Gastrocnemius medialis (tissue), 4 donors: Measurements from ENCODE around the gene DYNLT2B.

Experiments
- CTCF ChIP-seq, 5 experiments: fragments of 450-650 bp in 3 of 5; fragments of 200-600 bp in 2 of 5; sonication (generic) in 2 of 5; IDR thresholded peaks in 4 of 5; conservative IDR thresholded peaks in 1 of 5; 1 replicate in 4 of 5; 2 replicates in 1 of 5; pipeline ENCODE4 v1.5.1; 2016 to 2019; ENCODE audit warnings: antibody characterized with exemption in 5 of 5, mild to moderate bottlenecking in 3 of 5, moderate library complexity in 3 of 5
- POLR2A ChIP-seq, 2 donors: fragments of 450-650 bp; IDR thresholded peaks; one replicate each; pipeline ENCODE4 v1.6.1; 2017; ENCODE audit warnings: antibody characterized with exemption in 2 of 2, mild to moderate bottlenecking in 2 of 2, moderate library complexity in 2 of 2

GRCh38 chr3:196260784-196261183, 57.3 kb downstream of the DYNLT2B start:
- TF ChIP-seq CTCF (IDR thresholded peaks at IDR 0.05 in 4 of 5, conservative IDR thresholded peaks at IDR 0.05 in 1 of 5): no peak
- no peak for TF ChIP-seq POLR2A (IDR thresholded peaks at IDR 0.05)
